ENCODE data around the gene DMD. TPM values are rescaled to one million over a fixed set of nuclear protein-coding genes. Genes with fewer than 3 reads are reported as not detected.

Gene DMD
- total RNA-seq, 1 experiment from 2014 or later = 25.3 TPM

- Histone ChIP-seq H3K36me3 (ENCODE audit: low read depth) (no peaks in the 10 kb centered on the region), H4K20me1 (ENCODE audit: insufficient read depth) (no peaks in the 10 kb centered on the region), H2AFZ (no peak overlapping the region), H3K79me2 (ENCODE audit: low read depth) (no peaks in the 10 kb centered on the region), H3K9me3 (ENCODE audit: insufficient read depth, low read depth) (no peaks in the 10 kb centered on the region), H3K27me3 (ENCODE audit: insufficient read depth, low read depth) (no peaks in the 10 kb centered on the region), H3K9me2 (ENCODE audit: insufficient read depth) (no peaks in the 10 kb centered on the region), H3K4me3 (no peak overlapping the region), H3F3A (ENCODE audit: insufficient read depth, low read depth) (peaks cover 23% of the 10 kb centered on the region), H3K4me1 (replicated peaks; ENCODE audit: insufficient read depth) (peaks cover 8% of the 10 kb centered on the region; the same call in 1 of the 2 replicates), H3K4me2 (no peak overlapping the region), H3K27ac (no peak overlapping the region)
- BruUV-seq (replicated peaks) = no TSS peak
- POLR2A ChIA-PET (ENCODE audit: unreplicated experiment) = no interaction called here
- CTCF ChIA-PET = no interaction called here
- no peak for DNase-seq
- no peak for TF ChIP-seq CTCF (conservative IDR thresholded peaks at IDR 0.05)
- intact Hi-C loops (cut with micrococcal nuclease; ENCODE audit: unreplicated experiment) = no loop called here
These were observed 1992.2 kb downstream of the DMD start for GRCh38 chrX:31219174-31219573.

GRCh38 chrX:31217084-31217483, 1994.3 kb downstream of the DMD start:
- Histone ChIP-seq H4K20me1 (ENCODE audit: insufficient read depth) (no peaks in the 10 kb centered on the region), H3K27ac (no peak overlapping the region), H2AFZ (no peak overlapping the region), H3K79me2 (ENCODE audit: low read depth) (no peaks in the 10 kb centered on the region), H3K27me3 (ENCODE audit: insufficient read depth, low read depth) (no peaks in the 10 kb centered on the region), H3K4me2 (no peak overlapping the region), H3K4me3 (no peak overlapping the region), H3K36me3 (ENCODE audit: low read depth) (no peaks in the 10 kb centered on the region), H3K9me2 (ENCODE audit: insufficient read depth) (no peaks in the 10 kb centered on the region), H3K9me3 (ENCODE audit: insufficient read depth, low read depth) (no peaks in the 10 kb centered on the region), H3K4me1 (replicated peaks; ENCODE audit: insufficient read depth) (peaks cover 8% of the 10 kb centered on the region; the same call in 1 of the 2 replicates), H3F3A (ENCODE audit: insufficient read depth, low read depth) (peaks cover 18% of the 10 kb centered on the region)
- POLR2A ChIA-PET (ENCODE audit: unreplicated experiment) = no interaction called here
- CTCF ChIA-PET = no interaction called here
- intact Hi-C loops (cut with micrococcal nuclease; ENCODE audit: unreplicated experiment) = no loop called here
- DNase-seq = no peak
- TF ChIP-seq EZH2 (IDR thresholded peaks at IDR 0.05; ENCODE audit: low read depth) (no peak), CTCF (conservative IDR thresholded peaks at IDR 0.05) (no peak)
- BruUV-seq (replicated peaks) = no TSS peak

DNA sequence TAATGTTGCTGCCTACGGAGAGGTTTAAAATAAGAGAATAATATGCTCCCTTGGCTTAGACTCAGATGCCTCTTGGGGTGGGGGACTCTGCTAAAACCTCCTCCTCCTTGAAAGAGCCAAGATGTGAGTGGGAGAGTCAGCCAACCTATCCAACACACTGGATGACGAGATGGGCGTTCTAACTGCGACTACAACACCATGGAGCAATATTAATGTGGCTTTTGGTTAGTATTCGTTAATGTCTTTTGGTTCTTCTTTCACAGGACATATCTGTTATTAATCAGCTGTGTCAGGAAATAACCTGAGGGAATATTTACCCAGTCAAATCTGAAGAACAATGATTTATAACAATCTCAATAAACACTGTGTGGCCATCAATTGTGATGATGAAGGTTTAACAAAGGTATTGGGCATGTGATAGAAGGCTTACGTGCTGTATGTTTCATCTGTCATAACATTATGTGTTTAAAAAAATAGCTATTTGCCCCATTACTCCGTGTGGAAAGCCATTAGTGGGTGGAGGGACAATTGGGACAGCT, 1996.0 kb downstream of the DMD start:
- Histone ChIP-seq H3K79me2 (ENCODE audit: low read depth) (no peaks in the 10 kb centered on the region), H3K4me1 (replicated peaks; ENCODE audit: insufficient read depth) (peaks cover 2% of the 10 kb centered on the region; the same call in 1 of the 2 replicates), H3F3A (ENCODE audit: insufficient read depth, low read depth) (peaks cover 3% of the 10 kb centered on the region; the same call in 1 of the 2 replicates), H3K9me3 (ENCODE audit: insufficient read depth, low read depth) (no peaks in the 10 kb centered on the region), H2AFZ (no peak overlapping the region), H3K4me3 (no peak overlapping the region), H3K9me2 (ENCODE audit: insufficient read depth) (no peaks in the 10 kb centered on the region), H3K27me3 (ENCODE audit: insufficient read depth, low read depth) (no peaks in the 10 kb centered on the region), H4K20me1 (ENCODE audit: insufficient read depth) (no peaks in the 10 kb centered on the region), H3K4me2 (no peak overlapping the region), H3K36me3 (ENCODE audit: low read depth) (no peaks in the 10 kb centered on the region), H3K27ac (no peak overlapping the region)
- DNase-seq = no peak
- POLR2A ChIA-PET (ENCODE audit: unreplicated experiment) = no interaction called here
- intact Hi-C loops (cut with micrococcal nuclease; ENCODE audit: unreplicated experiment) = no loop called here
- TF ChIP-seq EZH2 (IDR thresholded peaks at IDR 0.05; ENCODE audit: low read depth) = no peak
- no peak for TF ChIP-seq CTCF (conservative IDR thresholded peaks at IDR 0.05)
- no TSS peak for BruUV-seq (replicated peaks)
- CTCF ChIA-PET = no interaction called here
